Epidermal melanocyte (primary cell): Measurements from ENCODE around the gene PRPF40A.

ENCODE experiments used
- DNase-seq: peaks from one replicate; pipeline ENCODE4 v3.0.0; 2011; ENCODE audit warnings: low spot score; ENCODE audit not compliant: insufficient read length

PRPF40A gene

DNA sequence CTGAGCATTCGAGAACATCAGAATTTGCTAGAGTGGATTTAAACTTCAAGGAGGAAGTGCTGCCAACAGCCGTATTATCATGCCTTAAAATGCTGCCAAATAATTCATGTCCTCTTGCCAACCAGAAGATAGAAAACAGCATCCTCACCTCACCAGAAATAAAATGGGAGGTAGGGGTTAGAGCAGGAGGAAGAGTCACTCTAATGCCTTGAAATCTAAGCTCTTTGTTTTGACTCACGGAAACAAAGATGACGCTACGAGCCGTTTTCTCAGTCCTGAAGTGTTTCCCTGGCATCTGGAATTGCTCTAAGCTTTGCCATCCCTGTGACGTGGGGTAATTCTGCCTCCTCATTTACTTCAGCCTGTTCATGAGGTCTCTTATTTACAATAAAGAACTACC lies 97.1 kb downstream of the PRPF40A start:
- no peak for DNase-seq

DNA sequence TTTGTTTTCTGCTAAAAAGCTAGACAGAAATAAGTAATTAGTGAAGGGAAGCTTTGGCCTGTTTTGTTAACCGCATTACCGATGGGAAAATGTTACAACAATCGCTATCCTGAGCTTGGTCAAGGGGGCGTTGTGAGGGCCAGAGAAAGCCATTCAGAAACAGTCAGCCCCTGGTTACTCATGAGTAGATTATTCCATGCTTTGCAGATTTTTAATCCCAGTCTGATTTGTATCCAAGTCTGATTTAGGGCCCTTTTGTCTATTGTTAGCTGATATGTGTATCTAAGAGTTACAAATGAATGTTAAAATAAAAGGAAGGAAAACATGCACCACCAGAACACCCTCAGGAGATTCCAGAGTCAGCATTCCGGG lies 99.1 kb downstream of the PRPF40A start:
- DNase-seq, result no peak

DNA sequence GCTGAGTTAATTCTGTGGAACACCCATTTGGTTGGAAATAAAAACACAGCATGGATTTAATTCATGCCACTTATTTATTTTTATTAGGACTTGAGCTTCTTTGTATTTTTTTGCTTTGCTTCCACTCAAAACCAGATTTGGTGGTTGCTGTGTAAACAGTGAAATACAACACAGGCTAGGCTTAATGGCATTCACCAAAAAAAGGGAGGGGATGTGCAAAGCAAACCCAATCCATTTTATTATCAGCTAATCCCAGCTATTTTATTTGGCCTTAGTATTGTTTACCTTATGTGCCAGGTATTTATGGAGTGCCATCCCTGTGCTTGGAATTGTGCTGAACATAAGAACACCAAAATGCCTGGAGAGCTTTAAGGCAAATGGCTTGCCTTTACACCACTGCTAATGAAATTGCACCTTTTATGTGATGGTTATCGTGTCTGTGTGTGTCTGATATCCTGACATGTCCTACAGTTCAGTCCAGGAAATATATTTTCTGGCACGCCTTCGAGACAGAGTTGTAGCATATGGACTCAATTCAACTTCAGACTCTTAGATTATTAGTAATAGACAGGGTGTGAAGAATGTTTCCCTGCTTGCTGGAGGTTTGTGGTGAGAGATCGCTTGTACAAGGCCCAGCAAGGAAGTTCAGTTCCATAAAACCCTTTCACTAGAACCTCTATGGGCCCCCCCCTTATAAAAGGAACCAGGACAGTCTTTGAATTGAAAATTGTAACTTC lies 99.6 kb downstream of the PRPF40A start:
- DNase-seq, result no peak

DNA sequence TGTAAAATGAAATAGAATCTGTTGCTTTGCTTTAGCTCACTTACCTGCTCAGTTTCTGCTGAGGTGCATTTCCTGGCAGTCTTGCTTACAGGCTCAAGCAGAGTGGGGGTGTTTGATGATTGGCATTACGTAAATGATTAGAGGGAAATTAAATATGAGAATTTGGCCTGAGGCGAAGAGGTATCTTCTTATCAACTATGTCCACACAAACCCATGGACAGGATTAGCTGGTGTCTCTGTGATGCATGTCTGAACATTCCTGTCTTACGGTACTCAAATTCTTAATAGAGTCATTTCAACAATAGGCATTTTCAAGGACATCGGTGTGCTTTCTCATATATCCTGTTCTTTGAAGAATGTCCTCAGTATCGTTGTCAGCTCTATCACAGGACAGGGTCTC lies 102.1 kb downstream of the PRPF40A start:
- DNase-seq, result no peak

DNA sequence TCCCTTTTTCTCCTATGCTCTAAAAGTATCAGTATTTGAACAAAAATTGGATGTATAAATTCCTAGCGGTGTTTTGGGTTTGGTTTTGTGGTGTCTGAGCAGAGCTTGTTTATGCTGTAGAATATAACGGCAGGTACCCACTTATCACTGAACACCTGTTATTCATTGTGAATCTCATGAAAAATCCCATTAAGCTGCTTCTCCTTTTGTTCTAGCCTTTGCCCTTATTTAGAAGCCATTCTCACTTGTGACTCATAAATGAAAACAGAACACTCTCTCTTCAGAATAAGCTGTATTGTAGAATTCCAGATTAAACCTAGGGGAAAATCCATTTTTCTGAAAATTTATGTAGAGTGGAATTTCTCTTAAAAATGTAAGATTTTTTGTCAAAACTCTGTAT lies 104.0 kb downstream of the PRPF40A start:
- no peak for DNase-seq

DNA sequence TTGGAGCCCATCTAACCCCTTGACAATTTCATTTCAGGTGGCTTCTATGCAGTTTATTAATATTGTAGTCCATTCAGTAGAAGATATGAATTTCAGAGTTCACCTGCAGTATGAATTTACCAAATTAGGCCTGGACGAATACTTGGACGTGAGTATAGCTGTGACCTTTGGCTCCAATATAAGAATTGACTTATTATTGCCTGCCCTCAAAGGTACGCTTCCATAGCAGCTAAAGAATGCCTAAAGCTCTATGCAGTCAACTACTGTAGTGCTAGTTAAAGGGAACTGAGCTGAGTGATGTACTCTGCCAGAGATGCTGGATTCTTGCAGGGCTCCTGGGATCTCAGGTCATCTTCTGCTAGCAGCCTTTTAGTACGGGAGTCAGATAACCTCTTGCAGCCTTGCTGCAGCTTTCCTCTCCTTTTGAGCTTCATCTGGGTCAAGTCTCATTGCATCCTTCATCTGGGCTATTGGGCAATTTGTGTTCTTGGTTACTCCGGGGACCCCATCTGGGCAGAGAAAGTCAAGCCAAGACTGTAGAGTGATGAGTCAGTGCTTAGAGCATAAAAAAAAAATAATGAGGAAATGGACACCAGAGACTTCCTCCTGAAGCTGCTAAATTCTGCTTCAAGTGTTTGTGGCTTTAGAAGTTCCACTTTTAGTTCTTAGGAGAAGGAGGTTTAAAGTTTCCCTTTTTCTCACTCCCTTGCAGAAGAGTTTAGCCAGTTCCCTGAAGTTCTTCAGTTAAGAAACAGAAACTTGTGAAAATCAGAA lies 105.6 kb downstream of the PRPF40A start:
- no peak for DNase-seq

DNA sequence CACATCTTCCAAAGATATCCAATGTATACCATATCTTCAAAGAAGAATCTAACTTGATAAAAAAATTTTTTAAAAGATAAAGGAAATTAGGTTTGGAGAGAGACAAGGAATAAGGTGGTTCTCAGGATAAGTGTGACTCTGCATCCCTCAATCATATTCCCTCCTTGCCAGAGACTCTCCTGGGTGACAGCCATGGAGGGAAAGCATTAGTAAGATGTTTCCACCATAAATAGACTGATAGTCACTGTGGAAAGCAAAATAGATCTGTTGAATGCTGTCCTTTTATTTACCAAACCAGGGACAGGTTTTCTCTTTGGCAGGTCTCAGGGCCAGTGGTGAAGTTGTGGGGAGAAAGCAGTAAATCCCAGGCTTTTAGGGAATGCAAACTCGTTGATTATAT lies 107.6 kb downstream of the PRPF40A start:
- DNase-seq, result no peak

DNA sequence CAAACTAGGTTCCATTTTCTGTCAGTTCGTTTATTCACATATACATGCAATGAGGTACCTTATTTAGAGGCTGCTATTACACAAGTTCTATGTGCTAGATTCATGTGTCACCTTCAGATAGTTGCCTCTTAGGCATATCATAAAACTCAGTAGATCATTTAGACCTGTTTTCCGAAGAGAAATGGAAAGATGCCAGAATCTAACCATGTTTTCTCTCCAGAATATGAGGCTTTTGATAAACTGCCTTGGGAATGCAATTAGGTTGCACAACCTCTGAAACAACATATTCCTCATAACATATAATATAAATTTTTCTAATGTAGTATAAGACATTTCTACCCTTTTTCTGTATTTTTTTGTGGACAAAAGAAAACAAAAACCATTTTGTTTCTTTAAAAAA lies 108.1 kb downstream of the PRPF40A start:
- DNase-seq, result no peak

DNA sequence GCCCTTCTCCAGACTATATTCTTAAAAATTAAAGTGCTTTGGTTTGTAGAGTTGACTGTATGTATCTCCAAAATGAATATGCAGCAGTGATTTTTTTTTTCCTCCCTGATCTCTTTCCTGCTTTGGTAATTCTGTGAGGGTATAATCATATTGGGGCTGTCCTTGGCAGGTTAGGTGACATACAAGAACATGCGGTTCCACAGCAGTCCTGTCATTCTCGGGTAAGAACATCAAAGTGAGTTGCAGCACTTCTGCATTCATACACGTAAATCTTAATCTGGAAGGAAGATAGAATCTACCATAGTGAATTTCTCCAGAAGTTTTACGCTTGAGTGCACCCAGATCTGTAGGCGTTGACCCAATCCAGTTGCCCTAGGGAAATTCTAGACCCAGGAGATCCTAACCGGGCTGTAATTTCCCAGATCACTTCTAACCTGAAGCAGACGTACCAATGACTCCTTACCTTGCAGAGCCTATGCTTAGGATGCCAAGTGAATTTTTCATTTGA lies 109.4 kb downstream of the PRPF40A start:
- DNase-seq, result no peak

DNA sequence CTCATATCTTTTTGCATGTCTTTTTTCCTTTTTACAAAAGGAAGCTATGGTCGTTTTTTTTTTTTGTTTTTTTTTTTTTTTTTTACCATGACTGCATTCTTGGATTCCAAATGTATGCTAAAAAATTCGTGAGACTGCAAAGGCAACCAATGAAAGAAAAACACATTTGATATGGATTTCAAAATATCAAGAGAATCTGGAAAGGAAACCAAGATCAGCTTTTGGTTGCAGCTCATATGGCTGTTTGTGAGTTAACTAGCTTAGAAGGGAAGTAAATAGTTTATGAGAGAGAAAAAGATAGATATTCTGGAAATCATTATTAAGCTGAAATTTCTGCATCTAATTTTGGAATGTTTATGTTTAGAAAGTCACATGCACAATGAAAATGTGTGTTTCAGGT lies 110.3 kb downstream of the PRPF40A start:
- DNase-seq, result no peak

DNA sequence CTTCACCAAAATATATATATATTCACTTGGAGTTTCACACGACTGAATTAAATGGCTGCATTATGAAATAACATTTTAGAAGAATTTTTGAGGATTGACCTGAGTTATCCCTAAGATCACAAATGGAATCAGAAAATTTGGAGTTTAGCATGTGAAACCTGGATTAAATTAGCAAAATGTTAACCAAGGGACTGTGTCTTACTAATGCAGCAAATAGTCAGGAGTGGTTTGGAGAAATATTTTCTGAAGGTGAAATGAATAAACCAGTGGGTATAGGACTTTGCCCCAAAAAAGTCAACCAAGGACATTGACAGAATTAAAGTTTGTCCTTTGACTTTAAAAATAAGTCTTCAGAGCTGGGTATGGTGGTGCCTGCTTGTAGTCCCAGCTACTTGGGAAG lies 111.2 kb downstream of the PRPF40A start:
- DNase-seq, result no peak

DNA sequence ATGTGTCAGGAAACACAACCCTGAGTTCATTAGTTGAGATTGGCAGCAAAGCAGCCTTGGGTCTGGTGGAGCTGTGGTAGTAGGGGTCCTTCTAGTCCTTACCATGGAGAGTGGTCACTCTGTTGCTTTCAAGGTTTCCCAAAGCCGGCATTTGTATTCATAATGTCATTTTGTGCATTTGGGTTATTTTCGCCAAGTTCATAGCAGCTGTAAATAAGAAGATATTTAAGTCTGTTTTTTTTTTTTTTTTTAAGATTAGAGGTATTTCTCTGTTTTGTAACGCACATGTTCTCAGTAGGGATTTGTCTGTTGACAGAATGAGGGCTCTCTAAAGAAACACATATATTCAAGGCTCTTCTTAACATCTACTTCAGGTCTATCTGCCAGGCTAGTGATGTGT lies 114.1 kb downstream of the PRPF40A start:
- no peak for DNase-seq

DNA sequence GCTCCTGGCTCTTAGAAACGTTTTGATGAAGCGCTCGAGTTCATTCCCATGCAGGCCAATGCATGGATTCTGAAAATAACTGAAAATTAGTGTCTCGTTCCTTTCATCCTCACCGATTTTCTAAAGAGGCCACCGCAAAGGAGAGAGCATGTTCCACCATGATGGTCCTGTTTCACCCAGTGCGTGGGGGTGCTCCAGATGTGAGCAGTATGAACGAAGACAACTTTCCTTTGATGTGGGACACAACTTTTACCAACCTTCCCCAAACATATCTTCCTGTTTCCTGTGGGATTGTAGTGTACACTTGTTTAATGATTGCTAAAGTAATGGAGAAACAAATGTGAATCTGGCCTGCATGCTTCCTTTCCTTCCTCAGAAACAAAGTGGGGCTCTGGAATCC lies 114.5 kb downstream of the PRPF40A start:
- no peak for DNase-seq
